ENCODE results near the gene CAP2.

The CAP2 gene

DNA sequence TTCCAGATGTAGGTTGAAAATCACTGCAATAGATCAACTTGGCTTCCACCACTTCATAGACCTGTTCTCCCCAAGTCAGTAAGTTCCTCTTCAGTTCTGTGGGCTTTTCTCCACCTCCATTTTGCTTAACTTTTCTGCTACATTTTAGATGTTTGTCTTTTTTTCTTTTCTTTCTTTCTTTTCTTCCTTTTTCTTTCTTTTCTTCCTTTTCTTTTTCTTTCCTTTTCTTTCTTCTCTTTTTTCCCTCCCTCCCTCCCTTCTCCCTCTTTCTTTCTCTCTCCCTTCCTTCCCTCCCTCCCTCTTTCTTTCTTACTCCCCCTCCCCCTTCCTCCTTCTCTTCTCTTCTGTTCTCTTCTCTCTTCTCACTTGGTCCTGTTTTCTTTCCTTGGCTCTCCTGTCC is 199.9 kb downstream of the CAP2 start:
- TF ChIP-seq, protein P1, sequence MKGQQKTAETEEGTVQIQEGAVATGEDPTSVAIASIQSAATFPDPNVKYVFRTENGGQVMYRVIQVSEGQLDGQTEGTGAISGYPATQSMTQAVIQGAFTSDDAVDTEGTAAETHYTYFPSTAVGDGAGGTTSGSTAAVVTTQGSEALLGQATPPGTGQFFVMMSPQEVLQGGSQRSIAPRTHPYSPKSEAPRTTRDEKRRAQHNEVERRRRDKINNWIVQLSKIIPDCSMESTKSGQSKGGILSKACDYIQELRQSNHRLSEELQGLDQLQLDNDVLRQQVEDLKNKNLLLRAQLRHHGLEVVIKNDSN (IDR thresholded peaks at IDR 0.05), result no peak
- TF ChIP-seq CEBPB (IDR thresholded peaks at IDR 0.05) (no peak), YY1 (IDR thresholded peaks at IDR 0.05; ENCODE audit: low read depth) (no peak), CREB1 (IDR thresholded peaks at IDR 0.05; ENCODE audit: low read depth) (no peak), RAD21 (IDR thresholded peaks at IDR 0.05; ENCODE audit: low read depth) (no peak), EGR1 (IDR thresholded peaks at IDR 0.05) (no peak), TEAD4 (IDR thresholded peaks at IDR 0.05) (no peak), ZBTB7A (IDR thresholded peaks at IDR 0.05; ENCODE audit: low read depth) (no peak), EP300 (IDR thresholded peaks at IDR 0.05; ENCODE audit: borderline replicate concordance) (no peak), TAF1 (IDR thresholded peaks at IDR 0.05; ENCODE audit: low read depth) (no peak), NFIC (IDR thresholded peaks at IDR 0.05) (no peak), TCF12 (IDR thresholded peaks at IDR 0.05; ENCODE audit: low read depth) (no peak), FOXM1 (IDR thresholded peaks at IDR 0.05; ENCODE audit: borderline replicate concordance, low read depth) (no peak)
- TF ChIP-seq, protein P2, sequence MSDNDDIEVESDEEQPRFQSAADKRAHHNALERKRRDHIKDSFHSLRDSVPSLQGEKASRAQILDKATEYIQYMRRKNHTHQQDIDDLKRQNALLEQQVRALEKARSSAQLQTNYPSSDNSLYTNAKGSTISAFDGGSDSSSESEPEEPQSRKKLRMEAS (IDR thresholded peaks at IDR 0.05), result no peak
- TF ChIP-seq, protein P3, sequence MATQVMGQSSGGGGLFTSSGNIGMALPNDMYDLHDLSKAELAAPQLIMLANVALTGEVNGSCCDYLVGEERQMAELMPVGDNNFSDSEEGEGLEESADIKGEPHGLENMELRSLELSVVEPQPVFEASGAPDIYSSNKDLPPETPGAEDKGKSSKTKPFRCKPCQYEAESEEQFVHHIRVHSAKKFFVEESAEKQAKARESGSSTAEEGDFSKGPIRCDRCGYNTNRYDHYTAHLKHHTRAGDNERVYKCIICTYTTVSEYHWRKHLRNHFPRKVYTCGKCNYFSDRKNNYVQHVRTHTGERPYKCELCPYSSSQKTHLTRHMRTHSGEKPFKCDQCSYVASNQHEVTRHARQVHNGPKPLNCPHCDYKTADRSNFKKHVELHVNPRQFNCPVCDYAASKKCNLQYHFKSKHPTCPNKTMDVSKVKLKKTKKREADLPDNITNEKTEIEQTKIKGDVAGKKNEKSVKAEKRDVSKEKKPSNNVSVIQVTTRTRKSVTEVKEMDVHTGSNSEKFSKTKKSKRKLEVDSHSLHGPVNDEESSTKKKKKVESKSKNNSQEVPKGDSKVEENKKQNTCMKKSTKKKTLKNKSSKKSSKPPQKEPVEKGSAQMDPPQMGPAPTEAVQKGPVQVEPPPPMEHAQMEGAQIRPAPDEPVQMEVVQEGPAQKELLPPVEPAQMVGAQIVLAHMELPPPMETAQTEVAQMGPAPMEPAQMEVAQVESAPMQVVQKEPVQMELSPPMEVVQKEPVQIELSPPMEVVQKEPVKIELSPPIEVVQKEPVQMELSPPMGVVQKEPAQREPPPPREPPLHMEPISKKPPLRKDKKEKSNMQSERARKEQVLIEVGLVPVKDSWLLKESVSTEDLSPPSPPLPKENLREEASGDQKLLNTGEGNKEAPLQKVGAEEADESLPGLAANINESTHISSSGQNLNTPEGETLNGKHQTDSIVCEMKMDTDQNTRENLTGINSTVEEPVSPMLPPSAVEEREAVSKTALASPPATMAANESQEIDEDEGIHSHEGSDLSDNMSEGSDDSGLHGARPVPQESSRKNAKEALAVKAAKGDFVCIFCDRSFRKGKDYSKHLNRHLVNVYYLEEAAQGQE (IDR thresholded peaks at IDR 0.05; ENCODE audit: low read depth), result no peak

DNA sequence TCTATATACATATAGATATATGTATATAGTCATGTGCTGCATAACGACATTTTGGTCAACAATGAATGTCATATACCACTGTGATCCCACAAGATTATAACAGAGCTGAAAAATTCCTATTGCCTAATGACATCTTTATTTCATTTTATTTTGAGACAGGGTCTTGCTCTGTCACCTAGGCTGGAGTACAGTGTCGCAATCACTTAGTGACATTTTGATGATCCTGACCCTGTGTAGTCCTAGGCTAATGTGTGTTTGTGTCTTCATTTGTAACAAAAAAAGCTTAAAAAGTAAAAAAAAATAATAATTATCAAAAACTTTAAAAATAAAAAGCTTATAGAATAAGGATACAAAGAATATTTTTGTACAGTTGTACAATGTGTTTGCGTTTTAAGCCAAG is 202.7 kb downstream of the CAP2 start:
- TF ChIP-seq TEAD4 (IDR thresholded peaks at IDR 0.05), result no peak
- TF ChIP-seq NFIC (IDR thresholded peaks at IDR 0.05), result no peak
- TF ChIP-seq FOXM1 (IDR thresholded peaks at IDR 0.05; ENCODE audit: borderline replicate concordance, low read depth), result no peak
- TF ChIP-seq ZBTB7A (IDR thresholded peaks at IDR 0.05; ENCODE audit: low read depth), result no peak
- TF ChIP-seq, protein P1 (IDR thresholded peaks at IDR 0.05), result no peak
- TF ChIP-seq TCF12 (IDR thresholded peaks at IDR 0.05; ENCODE audit: low read depth), result no peak
- TF ChIP-seq CREB1 (IDR thresholded peaks at IDR 0.05; ENCODE audit: low read depth), result no peak
- TF ChIP-seq, protein P2 (IDR thresholded peaks at IDR 0.05), result no peak

DNA sequence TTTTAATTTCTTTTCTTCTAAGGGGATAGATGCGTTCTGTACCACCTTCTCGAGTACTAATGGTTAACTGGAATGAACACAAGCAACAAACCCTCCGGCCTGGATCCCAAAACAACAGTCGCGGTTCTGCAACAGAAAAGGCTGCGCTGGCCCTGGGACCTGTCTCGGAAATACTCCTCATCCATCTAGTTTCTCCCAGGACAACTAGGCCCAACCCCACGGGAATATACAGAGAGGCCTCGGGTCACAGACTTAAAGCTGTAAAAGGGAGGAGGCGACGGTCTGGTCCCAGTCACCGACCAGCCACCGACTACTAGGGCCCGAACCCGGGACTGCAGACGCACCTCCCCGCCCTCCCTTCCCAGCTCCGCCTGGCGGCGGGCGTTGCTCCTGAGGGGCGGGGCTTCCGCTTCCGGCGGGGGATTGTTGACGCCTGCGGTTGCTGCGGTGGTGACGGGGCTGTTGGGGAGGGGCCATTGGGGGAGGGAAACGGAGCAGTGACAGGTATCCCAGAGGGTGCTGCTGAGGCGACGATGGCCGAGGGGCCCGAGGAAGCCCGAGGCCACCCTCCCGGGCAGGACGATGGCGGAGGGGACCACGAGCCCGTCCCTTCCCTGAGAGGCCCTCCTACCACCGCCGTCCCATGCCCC is 206.6 kb downstream of the CAP2 start, which contains the start of gene FAM8A1:
TSS of gene FAM8A1 (plus strand) at position 426 of the 650 bp plus-strand sequence. CDS start at position 534, 108 bp downstream.
- no peak for TF ChIP-seq CEBPB (IDR thresholded peaks at IDR 0.05)
- peak; percentile 71 for TF ChIP-seq CREB1 (IDR thresholded peaks at IDR 0.05; ENCODE audit: low read depth)
- no peak for TF ChIP-seq EP300 (IDR thresholded peaks at IDR 0.05; ENCODE audit: borderline replicate concordance)
- TF ChIP-seq ZBTB7A (IDR thresholded peaks at IDR 0.05; ENCODE audit: low read depth), result no peak
- TF ChIP-seq RAD21 (IDR thresholded peaks at IDR 0.05; ENCODE audit: low read depth), result no peak
- TF ChIP-seq, protein P3 (IDR thresholded peaks at IDR 0.05; ENCODE audit: low read depth), result no peak
- TF ChIP-seq, protein P1 (IDR thresholded peaks at IDR 0.05), result no peak
- TF ChIP-seq TEAD4 (IDR thresholded peaks at IDR 0.05), result no peak
- TF ChIP-seq FOXM1 (IDR thresholded peaks at IDR 0.05; ENCODE audit: borderline replicate concordance, low read depth), result 0 out of 2 replicates have a peak, but pooled peaks have one; percentile 7
- TF ChIP-seq YY1 (IDR thresholded peaks at IDR 0.05; ENCODE audit: low read depth), result peak; percentile 57; the same call in 1 of the 2 replicates
- TF ChIP-seq, protein P2 (IDR thresholded peaks at IDR 0.05), result peak; percentile 55
- no peak; the same call in 1 of the 2 replicates for TF ChIP-seq NFIC (IDR thresholded peaks at IDR 0.05)
- TF ChIP-seq EGR1 (IDR thresholded peaks at IDR 0.05), result no peak
- TF ChIP-seq TAF1 (IDR thresholded peaks at IDR 0.05; ENCODE audit: low read depth), result peak; percentile 83
- TF ChIP-seq TCF12 (IDR thresholded peaks at IDR 0.05; ENCODE audit: low read depth), result peak; percentile 50; the same call in 1 of the 2 replicates

DNA sequence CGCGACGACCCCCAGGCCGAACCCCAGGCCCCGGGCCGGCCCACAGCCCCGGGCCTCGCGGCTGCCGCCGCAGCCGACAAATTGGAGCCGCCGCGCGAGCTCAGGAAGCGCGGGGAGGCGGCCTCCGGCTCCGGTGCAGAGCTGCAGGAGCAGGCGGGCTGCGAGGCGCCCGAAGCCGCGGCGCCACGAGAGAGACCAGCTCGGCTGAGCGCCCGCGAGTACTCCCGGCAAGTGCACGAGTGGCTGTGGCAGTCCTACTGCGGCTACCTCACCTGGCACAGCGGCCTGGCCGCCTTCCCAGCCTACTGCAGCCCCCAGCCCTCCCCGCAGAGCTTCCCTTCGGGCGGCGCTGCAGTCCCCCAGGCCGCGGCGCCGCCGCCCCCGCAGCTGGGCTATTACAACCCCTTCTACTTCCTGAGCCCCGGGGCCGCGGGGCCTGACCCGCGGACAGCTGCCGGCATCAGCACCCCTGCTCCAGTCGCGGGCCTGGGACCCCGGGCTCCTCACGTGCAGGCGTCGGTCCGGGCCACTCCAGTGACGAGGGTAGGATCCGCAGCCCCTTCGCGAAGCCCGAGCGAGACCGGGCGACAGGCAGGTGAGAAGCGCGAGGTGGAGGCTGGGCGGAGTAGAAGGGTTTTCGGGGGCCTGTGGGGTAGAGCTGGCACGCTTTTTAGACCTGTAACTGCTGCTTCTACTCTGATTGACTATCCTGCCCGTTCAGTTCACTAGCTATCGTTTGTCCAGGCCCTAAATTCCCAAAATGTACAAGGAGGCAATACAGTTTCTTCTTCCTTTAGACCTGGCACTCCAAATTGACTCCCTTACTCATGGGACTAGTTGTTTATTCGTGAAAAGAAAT is 207.4 kb downstream of the CAP2 start:
- TF ChIP-seq, protein P3 (IDR thresholded peaks at IDR 0.05; ENCODE audit: low read depth), result 0 out of 2 replicates have a peak, but pooled peaks have one; percentile 6
- TF ChIP-seq EP300 (IDR thresholded peaks at IDR 0.05; ENCODE audit: borderline replicate concordance) (no peak), EGR1 (IDR thresholded peaks at IDR 0.05) (peak; percentile 53; the same call in 1 of the 2 replicates), FOXM1 (IDR thresholded peaks at IDR 0.05; ENCODE audit: borderline replicate concordance, low read depth) (0 out of 2 replicates have a peak, but pooled peaks have one; percentile 4)
- TF ChIP-seq, protein P1 (IDR thresholded peaks at IDR 0.05), result no peak
- TF ChIP-seq, protein P2 (IDR thresholded peaks at IDR 0.05), result peak; percentile 61; the same call in 1 of the 2 replicates
